OCI-LY1 (cell line): ENCODE results near the gene SBSN.

ENCODE experiments used
- H2AFZ ChIP-seq: fragments of 200-600 bp; sonication (generic), shearing (Covaris generic); 2 replicates; pipeline ENCODE4 v1.6.0; 2014; ENCODE audit warnings: antibody characterized with exemption, mild to moderate bottlenecking, low read length
- H3F3A ChIP-seq: fragments of 200-600 bp; sonication (generic), shearing (Covaris generic); 2 replicates; pipeline ENCODE4 v1.6.0; 2014; ENCODE audit warnings: mild to moderate bottlenecking, antibody characterized with exemption, low read length, moderate library complexity; ENCODE audit not compliant: insufficient read depth
- H3K27ac ChIP-seq: fragments of 200-600 bp; sonication (generic); 2 replicates; pipeline ENCODE4 v1.5.1; 2014; ENCODE audit warnings: low read length, mixed run types, mild to moderate bottlenecking, low read depth; ENCODE audit not compliant: poor library complexity, severe bottlenecking
- H3K27me3 ChIP-seq: fragments of 200-600 bp; sonication (generic); 2 replicates; pipeline ENCODE4 v1.6.0; 2014; ENCODE audit warnings: antibody characterized with exemption, mild to moderate bottlenecking, low read length, moderate library complexity; ENCODE audit not compliant: insufficient read depth
- H3K36me3 ChIP-seq: fragments of 200-600 bp; sonication (generic); 2 replicates; pipeline ENCODE4 v1.6.1; 2014; ENCODE audit warnings: mild to moderate bottlenecking, antibody characterized with exemption, low read length, moderate library complexity, mixed read lengths; ENCODE audit not compliant: insufficient read depth
- H3K4me1 ChIP-seq: fragments of 200-600 bp; sonication (generic); 2 replicates; pipeline ENCODE4 v1.5.1; 2014; ENCODE audit warnings: mild to moderate bottlenecking, low read length, moderate library complexity; ENCODE audit not compliant: insufficient read depth, severe bottlenecking
- H3K4me2 ChIP-seq: fragments of 200-600 bp; sonication (generic), shearing (Covaris generic); 2 replicates; pipeline ENCODE4 v1.6.1; 2014; ENCODE audit warnings: low read length
- H3K4me3 ChIP-seq: fragments of 200-600 bp; sonication (generic); 2 replicates; pipeline ENCODE4 v1.5.1; 2014; ENCODE audit warnings: low read length, low read depth, mild to moderate bottlenecking, mixed read lengths; ENCODE audit not compliant: poor library complexity, severe bottlenecking
- H3K79me2 ChIP-seq: fragments of 200-600 bp; shearing (Covaris generic); 2 replicates; pipeline ENCODE4 v1.6.1; 2016; ENCODE audit warnings: mixed run types, low read length, mixed read lengths; ENCODE audit not compliant: insufficient read depth
- H3K9ac ChIP-seq: fragments of 200-600 bp; sonication (generic), shearing (Covaris generic); 2 replicates; pipeline ENCODE4 v1.6.1; 2014; ENCODE audit warnings: mild to moderate bottlenecking, low read length, mixed read lengths
- H3K9me2 ChIP-seq: fragments of 200-600 bp; sonication (generic), shearing (Covaris generic); 2 replicates; pipeline ENCODE4 v1.6.1; 2014; ENCODE audit warnings: low read depth, mild to moderate bottlenecking, low read length, mixed read lengths
- H3K9me3 ChIP-seq: fragments of 200-600 bp; shearing (Covaris generic); 2 replicates; pipeline ENCODE4 v1.6.1; 2014; ENCODE audit warnings: low read length, mixed read lengths
- H4K20me1 ChIP-seq: fragments of 200-600 bp; sonication (generic), shearing (Covaris generic); 2 replicates; pipeline ENCODE4 v1.6.0; 2016; ENCODE audit warnings: mild to moderate bottlenecking, low read length; ENCODE audit not compliant: insufficient read depth
- EZH2 ChIP-seq: fragments of 200-600 bp; sonication (generic), shearing (Covaris generic); IDR thresholded peaks from 2 replicates; pipeline ENCODE4 v1.8.0; 2017; ENCODE audit warnings: borderline replicate concordance, mixed run types, mild to moderate bottlenecking, antibody characterized with exemption, low read length, moderate library complexity, mixed read lengths
- TF ChIP-seq, protein P1 (sequence below): fragments of 200-600 bp; sonication (generic), shearing (Covaris generic); IDR thresholded peaks from 2 replicates; pipeline ENCODE4 v1.5.1; 2017; ENCODE audit warnings: mild to moderate bottlenecking, antibody characterized with exemption, low read length, moderate library complexity, mixed read lengths

SBSN gene

DNA sequence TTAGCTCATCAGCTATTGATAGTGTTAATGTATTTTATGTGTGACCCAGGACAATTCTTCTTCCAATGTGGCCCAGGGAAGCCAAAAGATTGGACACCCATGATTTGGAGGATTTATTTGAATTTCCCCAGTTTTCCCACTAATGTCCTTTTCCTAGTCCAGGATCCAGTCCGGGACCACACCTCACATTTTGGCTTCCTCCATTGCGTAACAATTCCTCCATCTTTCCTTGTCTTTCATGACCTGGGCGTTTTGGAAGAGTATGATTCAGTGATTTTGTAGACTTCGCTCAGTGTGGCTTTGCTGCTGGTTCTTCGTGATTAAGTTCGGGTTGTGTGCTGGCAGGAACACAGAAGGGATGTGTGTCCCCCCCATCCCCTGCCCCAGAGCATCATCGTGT is 38.6 kb upstream of the SBSN start:
- Histone ChIP-seq H2AFZ (no peak overlapping the region), H3K27ac (no peak overlapping the region), H4K20me1 (no peaks in the 10 kb centered on the region), H3K27me3 (no peaks in the 10 kb centered on the region), H3K9me2 (no peaks in the 10 kb centered on the region), H3K4me1 (no peaks in the 10 kb centered on the region), H3K9ac (no peak overlapping the region), H3K79me2 (no peaks in the 10 kb centered on the region), H3K36me3 (no peaks in the 10 kb centered on the region), H3F3A (no peaks in the 10 kb centered on the region), H3K4me2 (no peak overlapping the region), H3K4me3 (no peak overlapping the region), H3K9me3 (no peaks in the 10 kb centered on the region)
- no peak for TF ChIP-seq EZH2
- TF ChIP-seq, protein P1, sequence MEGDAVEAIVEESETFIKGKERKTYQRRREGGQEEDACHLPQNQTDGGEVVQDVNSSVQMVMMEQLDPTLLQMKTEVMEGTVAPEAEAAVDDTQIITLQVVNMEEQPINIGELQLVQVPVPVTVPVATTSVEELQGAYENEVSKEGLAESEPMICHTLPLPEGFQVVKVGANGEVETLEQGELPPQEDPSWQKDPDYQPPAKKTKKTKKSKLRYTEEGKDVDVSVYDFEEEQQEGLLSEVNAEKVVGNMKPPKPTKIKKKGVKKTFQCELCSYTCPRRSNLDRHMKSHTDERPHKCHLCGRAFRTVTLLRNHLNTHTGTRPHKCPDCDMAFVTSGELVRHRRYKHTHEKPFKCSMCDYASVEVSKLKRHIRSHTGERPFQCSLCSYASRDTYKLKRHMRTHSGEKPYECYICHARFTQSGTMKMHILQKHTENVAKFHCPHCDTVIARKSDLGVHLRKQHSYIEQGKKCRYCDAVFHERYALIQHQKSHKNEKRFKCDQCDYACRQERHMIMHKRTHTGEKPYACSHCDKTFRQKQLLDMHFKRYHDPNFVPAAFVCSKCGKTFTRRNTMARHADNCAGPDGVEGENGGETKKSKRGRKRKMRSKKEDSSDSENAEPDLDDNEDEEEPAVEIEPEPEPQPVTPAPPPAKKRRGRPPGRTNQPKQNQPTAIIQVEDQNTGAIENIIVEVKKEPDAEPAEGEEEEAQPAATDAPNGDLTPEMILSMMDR = no peak

DNA sequence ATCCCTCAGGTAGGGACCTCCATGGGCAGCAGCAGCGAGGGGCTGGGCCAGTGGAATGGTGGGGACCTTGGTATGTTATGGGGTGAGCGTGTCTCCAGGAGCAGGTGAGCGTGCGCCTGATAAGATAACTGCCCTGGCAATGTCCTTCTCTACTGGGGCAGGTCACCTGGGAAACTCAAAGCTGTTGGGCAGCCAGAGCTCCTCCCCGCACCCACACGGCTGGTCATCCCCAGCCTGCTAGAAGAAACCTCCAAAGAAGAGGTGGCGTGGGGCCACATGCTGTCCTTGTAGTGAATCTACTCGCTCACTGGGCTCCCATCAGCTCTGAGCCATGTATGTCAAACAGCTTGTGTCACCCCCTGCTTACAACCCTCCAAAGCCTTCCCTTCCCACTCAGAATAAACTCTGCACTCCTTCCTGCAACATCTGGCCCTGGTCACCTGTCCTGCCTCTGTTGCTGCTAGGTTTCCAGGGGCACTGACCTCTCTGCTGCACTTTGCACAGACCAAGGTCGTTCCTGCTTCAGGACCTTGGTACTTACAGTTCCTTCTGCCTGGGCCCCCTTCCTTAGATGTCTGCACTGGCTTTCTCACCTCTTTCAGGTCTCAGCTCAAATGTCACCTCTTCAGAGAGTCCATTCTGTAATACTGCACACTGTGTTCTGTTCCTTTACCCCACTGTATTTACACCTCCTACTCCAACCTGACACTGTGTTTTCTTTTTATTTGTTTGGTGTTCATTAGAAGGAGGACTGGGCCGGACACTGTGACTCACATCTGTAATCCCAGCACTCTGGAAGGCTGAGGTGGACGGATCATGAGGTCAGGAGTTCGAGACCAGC is 37.1 kb upstream of the SBSN start:
- Histone ChIP-seq H2AFZ (no peak overlapping the region), H3F3A (no peaks in the 10 kb centered on the region), H3K79me2 (no peaks in the 10 kb centered on the region), H3K9me3 (no peaks in the 10 kb centered on the region), H3K36me3 (no peaks in the 10 kb centered on the region), H3K27me3 (no peaks in the 10 kb centered on the region), H3K4me3 (no peak overlapping the region), H3K27ac (no peak overlapping the region), H3K9me2 (no peaks in the 10 kb centered on the region), H3K4me2 (no peak overlapping the region), H3K4me1 (no peaks in the 10 kb centered on the region), H4K20me1 (no peaks in the 10 kb centered on the region), H3K9ac (no peak overlapping the region)
- no peak for TF ChIP-seq EZH2
- TF ChIP-seq, protein P1 = no peak

DNA sequence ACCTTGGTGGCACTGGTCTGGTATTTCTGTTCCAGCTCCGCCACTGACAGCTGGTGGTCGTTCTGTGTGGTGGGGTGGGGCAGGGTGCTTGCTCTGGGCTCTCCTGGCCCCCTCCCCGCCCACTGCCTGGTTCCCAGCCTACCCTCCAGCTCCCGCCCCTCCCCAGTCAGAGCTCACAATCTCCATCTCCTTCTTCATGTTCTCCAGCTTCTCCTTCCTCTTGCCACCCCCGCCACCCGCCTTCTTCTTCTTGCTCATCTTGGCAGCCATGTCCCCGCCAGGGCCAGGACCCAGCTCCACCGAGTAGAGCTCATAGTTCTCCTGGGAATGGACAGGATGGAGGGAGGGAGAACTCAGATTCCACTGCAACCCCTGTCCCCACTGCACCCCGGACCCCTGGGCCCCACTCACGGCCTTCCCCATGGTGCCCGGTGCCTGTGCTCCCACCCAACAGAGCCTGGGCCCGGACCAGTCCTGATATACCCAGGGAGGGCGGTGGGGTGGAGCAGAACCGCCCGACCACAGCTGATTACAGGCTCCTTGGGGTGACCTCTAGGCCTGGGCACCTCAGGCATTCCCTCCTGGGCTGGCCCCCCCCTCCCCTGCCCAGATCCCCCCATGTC is 35.2 kb upstream of the SBSN start, which contains the start of gene ATP4A:
Gene ATP4A (minus strand): TSS at position 452 of the 623 bp plus-strand sequence. CDS start 29 bp downstream, at position 423.
- Histone ChIP-seq H2AFZ (no peak within 1 kb of the TSS), H3K4me2 (no peak within 1 kb of the TSS), H3K4me1 (peaks cover 6% of the 10 kb centered on the region), H3F3A (no peaks in the 10 kb centered on the region), H3K4me3 (no peak within 1 kb of the TSS), H3K36me3 (no peaks in the 10 kb centered on the region), H3K9me3 (no peaks in the 10 kb centered on the region), H3K79me2 (no peaks in the 10 kb centered on the region), H3K9me2 (no peaks in the 10 kb centered on the region), H4K20me1 (no peaks in the 10 kb centered on the region), H3K9ac (no peak within 1 kb of the TSS), H3K27me3 (no peaks in the 10 kb centered on the region; the same call in none of the 2 replicates), H3K27ac (no peak within 1 kb of the TSS)
- TF ChIP-seq, protein P1 = no peak
- no peak for TF ChIP-seq EZH2
